Stimulated activated CD4-positive, alpha-beta T cell treated with anti-CD3 and anti-CD28 coated beads, Interleukin-12 subunit alpha, Interleukin-12 subunit beta, amount 100 ng/mL, for 4 hours (primary cell): ENCODE measurements around the gene RBM6.

Experiments used
- DNase-seq: peaks from one replicate; pipeline ENCODE4 v3.0.0-alpha.2; 2020

The RBM6 gene

GRCh38 chr3:50100386-50100785 is 160.4 kb downstream of the RBM6 start:
- DNase-seq: no peak

- DNase-seq: no peak
Measured at GRCh38 chr3:50100956-50101845, 161.3 kb downstream of the RBM6 start.

- no peak for DNase-seq
Measured at GRCh38 chr3:50102558-50102957, 162.6 kb downstream of the RBM6 start.

- no peak for DNase-seq
Measured at GRCh38 chr3:50111757-50112156, 171.8 kb downstream of the RBM6 start.

- DNase-seq: no peak
Measured at GRCh38 chr3:50112462-50112861, 172.5 kb downstream of the RBM6 start.

GRCh38 chr3:50117120-50117519 is 177.2 kb downstream of the RBM6 start:
- DNase-seq: no peak

GRCh38 chr3:50118237-50118636 is 178.3 kb downstream of the RBM6 start:
- no peak for DNase-seq

- no peak for DNase-seq
Measured at GRCh38 chr3:50119786-50120185, 179.8 kb downstream of the RBM6 start.

GRCh38 chr3:50120364-50121071 is 180.6 kb downstream of the RBM6 start:
- no peak for DNase-seq

- DNase-seq: peak; percentile 65
Measured at GRCh38 chr3:50121072-50122032, 181.4 kb downstream of the RBM6 start.

- no peak for DNase-seq
Measured at GRCh38 chr3:50122071-50122470, 182.1 kb downstream of the RBM6 start.

- no peak for DNase-seq
Measured at GRCh38 chr3:50122661-50123391, 182.9 kb downstream of the RBM6 start.

GRCh38 chr3:50123394-50124051 is 183.6 kb downstream of the RBM6 start:
- no peak for DNase-seq

GRCh38 chr3:50124052-50124799 is 184.3 kb downstream of the RBM6 start:
- no peak for DNase-seq

GRCh38 chr3:50124800-50125178 is 184.8 kb downstream of the RBM6 start:
- no peak for DNase-seq

GRCh38 chr3:50125541-50126286 is 185.8 kb downstream of the RBM6 start:
- no peak for DNase-seq

GRCh38 chr3:50126287-50127211 is 186.6 kb downstream of the RBM6 start:
- no peak for DNase-seq
